Astrocyte (in vitro differentiated cells and primary cell): ENCODE data around the gene ABCC1.

Experiments used
- EZH2 ChIP-seq: IDR thresholded peaks from 2 replicates; pipeline ENCODE4 v1.6.1; 2012; ENCODE audit warnings: mild to moderate bottlenecking, low read length, inconsistent platforms; ENCODE audit not compliant: insufficient read depth
- TF ChIP-seq, protein P1 (sequence below): IDR thresholded peaks from 2 replicates; pipeline ENCODE4 v1.5.1; 2011; ENCODE audit warnings: low read depth, mild to moderate bottlenecking, inconsistent platforms, low read length, moderate library complexity; ENCODE audit not compliant: insufficient read depth

DNA sequence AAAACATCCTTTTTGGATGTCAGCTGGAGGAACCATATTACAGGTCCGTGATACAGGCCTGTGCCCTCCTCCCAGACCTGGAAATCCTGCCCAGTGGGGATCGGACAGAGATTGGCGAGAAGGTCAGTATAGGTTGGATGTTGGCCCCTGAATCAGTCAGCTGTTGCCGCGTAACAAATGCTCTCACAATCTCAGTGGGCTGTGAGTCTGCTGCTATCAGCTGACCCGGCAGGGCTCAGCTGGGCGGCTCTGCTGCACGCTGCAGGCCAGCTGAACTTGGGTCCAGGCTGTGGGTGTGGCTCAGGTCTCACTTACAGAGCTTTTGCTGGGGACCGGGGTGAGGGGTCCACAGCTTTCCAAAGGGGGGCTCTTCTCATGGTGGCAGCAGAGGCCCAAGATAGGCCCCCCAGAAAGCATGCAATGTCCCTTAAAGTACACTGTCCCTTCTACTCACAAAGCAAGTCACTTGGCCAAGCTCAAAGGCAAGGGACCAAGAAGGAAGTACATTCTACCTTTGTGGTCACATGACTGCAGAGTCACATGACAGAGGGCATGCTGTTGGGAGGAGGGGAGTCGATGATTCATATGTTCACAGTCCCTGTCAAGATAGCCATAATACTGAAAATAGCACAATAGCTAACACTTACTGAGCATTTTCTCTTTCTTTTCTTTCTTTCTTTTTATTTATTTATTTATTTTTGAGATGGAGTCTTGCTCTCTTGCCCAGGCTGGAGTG is 134.2 kb downstream of the ABCC1 start:
- TF ChIP-seq, protein P1, sequence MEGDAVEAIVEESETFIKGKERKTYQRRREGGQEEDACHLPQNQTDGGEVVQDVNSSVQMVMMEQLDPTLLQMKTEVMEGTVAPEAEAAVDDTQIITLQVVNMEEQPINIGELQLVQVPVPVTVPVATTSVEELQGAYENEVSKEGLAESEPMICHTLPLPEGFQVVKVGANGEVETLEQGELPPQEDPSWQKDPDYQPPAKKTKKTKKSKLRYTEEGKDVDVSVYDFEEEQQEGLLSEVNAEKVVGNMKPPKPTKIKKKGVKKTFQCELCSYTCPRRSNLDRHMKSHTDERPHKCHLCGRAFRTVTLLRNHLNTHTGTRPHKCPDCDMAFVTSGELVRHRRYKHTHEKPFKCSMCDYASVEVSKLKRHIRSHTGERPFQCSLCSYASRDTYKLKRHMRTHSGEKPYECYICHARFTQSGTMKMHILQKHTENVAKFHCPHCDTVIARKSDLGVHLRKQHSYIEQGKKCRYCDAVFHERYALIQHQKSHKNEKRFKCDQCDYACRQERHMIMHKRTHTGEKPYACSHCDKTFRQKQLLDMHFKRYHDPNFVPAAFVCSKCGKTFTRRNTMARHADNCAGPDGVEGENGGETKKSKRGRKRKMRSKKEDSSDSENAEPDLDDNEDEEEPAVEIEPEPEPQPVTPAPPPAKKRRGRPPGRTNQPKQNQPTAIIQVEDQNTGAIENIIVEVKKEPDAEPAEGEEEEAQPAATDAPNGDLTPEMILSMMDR = no peak
- no peak for TF ChIP-seq EZH2
